LNCaP clone FGC (cell line): ENCODE measurements around the gene HSPG2.
"Not testable (repeated sequence)": the region's sequence is repeated elsewhere in the genome, so short reads cannot be mapped to it uniquely, and the experiment has no call there.

ENCODE experiments used
- DNase-seq: peaks from one replicate; pipeline ENCODE4 v3.0.0-alpha.2; 2011; ENCODE audit warnings: low read depth
- H3K4me3 ChIP-seq: 2 replicates; pipeline ENCODE4 v1.5.1; 2011; ENCODE audit warnings: mild to moderate bottlenecking, low read depth, low read length, control low read depth
- TF ChIP-seq, protein P1 (sequence below): IDR thresholded peaks from 2 replicates; pipeline ENCODE4 v1.5.1; 2012; ENCODE audit warnings: mild to moderate bottlenecking; ENCODE audit not compliant: control insufficient read depth, insufficient read depth; ENCODE audit errors: extremely low read depth

Gene HSPG2

GRCh38 chr1:21801100-21801499, 136.0 kb downstream of the HSPG2 start:
- H3K4me3 ChIP-seq, result no peak overlapping the region
- TF ChIP-seq, protein P1, sequence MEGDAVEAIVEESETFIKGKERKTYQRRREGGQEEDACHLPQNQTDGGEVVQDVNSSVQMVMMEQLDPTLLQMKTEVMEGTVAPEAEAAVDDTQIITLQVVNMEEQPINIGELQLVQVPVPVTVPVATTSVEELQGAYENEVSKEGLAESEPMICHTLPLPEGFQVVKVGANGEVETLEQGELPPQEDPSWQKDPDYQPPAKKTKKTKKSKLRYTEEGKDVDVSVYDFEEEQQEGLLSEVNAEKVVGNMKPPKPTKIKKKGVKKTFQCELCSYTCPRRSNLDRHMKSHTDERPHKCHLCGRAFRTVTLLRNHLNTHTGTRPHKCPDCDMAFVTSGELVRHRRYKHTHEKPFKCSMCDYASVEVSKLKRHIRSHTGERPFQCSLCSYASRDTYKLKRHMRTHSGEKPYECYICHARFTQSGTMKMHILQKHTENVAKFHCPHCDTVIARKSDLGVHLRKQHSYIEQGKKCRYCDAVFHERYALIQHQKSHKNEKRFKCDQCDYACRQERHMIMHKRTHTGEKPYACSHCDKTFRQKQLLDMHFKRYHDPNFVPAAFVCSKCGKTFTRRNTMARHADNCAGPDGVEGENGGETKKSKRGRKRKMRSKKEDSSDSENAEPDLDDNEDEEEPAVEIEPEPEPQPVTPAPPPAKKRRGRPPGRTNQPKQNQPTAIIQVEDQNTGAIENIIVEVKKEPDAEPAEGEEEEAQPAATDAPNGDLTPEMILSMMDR, result no peak

GRCh38 chr1:21799730-21800129, 137.4 kb downstream of the HSPG2 start:
- H3K4me3 ChIP-seq, result no peak overlapping the region

More at GRCh38 chr1:21801100-21801499, 136.0 kb downstream of the HSPG2 start:
- DNase-seq, result no peak

DNA sequence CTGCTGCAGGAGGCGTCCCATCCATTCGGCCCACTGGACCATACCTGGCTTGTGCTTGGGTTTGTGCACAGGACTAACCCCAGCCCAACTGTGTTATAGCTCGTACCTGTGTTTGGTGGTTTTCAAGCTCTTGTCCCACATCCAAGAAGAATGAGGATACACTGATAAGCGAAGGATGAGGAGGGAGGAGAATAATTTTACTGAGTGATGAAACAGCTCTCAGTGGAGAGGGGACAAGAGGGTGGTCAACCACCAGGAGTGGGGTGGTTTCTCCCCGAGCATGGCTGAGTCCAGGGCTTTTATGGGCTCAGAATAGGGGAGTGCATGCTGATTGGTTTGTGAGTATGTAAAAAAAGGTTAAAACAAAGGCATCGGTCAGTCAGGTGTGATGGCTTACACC, 142.0 kb downstream of the HSPG2 start:
- TF ChIP-seq, protein P1, result no peak
- no peak for DNase-seq

More at GRCh38 chr1:21799730-21800129, 137.4 kb downstream of the HSPG2 start:
- TF ChIP-seq, protein P1, result no peak
- DNase-seq, result no peak

GRCh38 chr1:21794656-21795055, 142.5 kb downstream of the HSPG2 start:
- no peak overlapping the region for H3K4me3 ChIP-seq
- TF ChIP-seq, protein P1, result no peak
- no peak for DNase-seq

More for the DNA sequence above, 142.0 kb downstream of the HSPG2 start:
- H3K4me3 ChIP-seq, result no peak overlapping the region

GRCh38 chr1:21793104-21793503, 144.0 kb downstream of the HSPG2 start:
- TF ChIP-seq, protein P1, result no peak
- DNase-seq, result no peak

GRCh38 chr1:21786640-21787039, 150.5 kb downstream of the HSPG2 start:
- TF ChIP-seq, protein P1, result no peak
- H3K4me3 ChIP-seq, result no peak overlapping the region
- DNase-seq, result no peak

More at GRCh38 chr1:21793104-21793503, 144.0 kb downstream of the HSPG2 start:
- H3K4me3 ChIP-seq, result no peak overlapping the region

DNA sequence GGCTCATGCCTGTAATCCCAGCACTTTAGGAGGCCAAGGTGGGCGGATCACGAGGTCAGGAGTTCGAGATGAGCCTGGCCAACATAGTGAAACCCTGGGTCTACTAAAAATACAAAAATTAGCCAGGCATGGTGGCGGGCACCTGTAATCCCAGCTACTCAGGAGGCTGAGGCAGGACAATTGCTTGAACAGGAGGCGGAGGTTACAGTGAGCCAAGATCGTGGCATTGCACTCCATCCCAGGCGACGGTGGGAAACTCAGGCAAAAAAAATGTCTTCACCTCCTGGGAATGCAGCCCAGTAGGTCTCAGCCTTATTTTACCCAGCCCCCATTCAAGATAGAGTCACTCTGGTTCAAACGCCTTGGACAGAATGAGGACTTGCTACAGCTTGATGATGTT, 151.3 kb downstream of the HSPG2 start:
- H3K4me3 ChIP-seq, result not testable (repeated sequence)

More for the DNA sequence above, 151.3 kb downstream of the HSPG2 start:
- not testable (repeated sequence) for DNase-seq
